Left renal cortex interstitium (tissue), 4 donors: ENCODE measurements around the gene TFDP2. TPM values are rescaled to one million over a fixed set of nuclear protein-coding genes. Genes with fewer than 3 reads are reported as not detected.
"Not testable (repeated sequence)": the region's sequence is repeated elsewhere in the genome, so short reads cannot be mapped to it uniquely, and the experiment has no call there.

Experiments
- DNase-seq, 4 donors: peaks; one replicate each; pipeline ENCODE4 v3.0.0-alpha.2; 2013; ENCODE audit warnings: low read depth in 4 of 4, low spot score in 2 of 4, missing footprints in 1 of 4
- polyA plus RNA-seq, 4 donors: library from polyadenylated mRNA; unstranded; fragments of 120-200 nt; gene quantifications; one replicate each; pipeline ENCODE4 v1.2.1, GENCODE V29; 2013; ENCODE audit not compliant: insufficient read length in 4 of 4

The TFDP2 gene
- polyA plus RNA-seq, 4 donors = 74.5 to 97.9 (median 86.0) TPM

DNA sequence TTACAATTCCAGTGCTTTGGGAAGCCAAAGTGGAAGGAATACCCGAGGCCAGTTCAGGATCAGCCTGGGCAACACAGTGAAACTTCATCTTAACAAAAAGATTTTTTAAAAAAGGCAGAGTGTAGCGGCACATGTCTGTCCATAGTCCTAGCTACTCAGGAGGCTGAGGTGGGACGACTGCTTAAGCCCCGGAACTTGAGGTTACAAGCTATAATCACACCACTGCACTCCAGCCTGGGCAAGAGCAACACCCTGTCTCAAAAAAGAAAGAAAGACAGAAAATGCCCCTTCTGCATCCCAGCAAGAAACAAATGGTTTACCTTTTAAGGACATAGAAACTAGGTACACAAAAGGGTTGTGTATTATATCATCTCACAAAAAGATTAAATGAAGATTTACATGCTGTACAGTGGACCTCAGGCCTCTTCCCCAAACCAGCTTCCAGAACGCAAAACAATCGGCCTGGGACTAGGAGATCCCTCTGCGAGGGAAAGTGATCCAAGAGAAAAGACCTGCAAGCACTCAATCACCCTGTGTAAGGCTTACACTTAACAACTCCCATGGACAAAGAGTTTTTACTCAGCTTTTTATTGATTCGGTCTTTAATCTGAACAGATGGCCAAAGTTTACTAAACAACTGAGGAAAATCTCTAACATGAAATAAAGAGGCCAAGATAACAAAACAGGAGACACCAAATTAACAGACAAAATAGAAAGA, 21.2 kb downstream of the TFDP2 start:
- no peak for DNase-seq

DNA sequence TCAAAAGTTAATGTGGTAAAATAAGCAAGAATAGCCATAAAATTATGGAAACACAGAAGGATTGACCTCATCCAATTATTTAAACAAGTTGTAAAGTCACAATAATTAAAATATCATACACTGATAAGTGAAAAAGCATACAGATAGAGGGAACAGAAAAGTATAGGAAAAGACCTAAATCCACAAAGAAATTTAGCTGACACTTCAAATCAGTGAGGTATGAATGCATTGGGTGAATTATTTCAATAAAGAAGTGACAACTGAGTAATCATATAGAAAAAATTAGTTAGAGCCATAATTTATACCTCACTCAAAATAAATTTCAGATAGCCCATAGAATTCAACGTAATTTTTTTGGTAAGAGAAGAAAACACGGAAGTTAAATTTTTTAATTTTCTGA, 25.1 kb downstream of the TFDP2 start:
- no peak for DNase-seq

DNA sequence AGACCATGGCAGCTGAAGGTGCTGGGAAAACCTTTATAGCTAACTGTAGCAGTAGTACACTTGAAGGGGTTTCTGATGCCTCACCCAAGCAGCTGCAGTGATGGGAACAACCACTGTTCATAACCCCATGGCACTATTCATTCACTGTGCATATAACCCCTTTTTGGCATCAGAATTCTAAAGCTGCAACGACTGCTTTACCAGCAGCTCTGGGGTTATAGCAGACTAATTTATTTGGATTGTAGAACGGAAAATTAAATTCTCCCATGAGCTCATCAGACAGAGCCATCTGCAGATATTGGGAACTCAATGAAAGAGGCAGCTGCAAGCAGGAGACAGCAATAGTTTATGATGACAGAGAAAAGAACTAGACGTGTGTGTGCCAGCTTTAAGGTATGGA, 28.6 kb downstream of the TFDP2 start:
- DNase-seq = no peak

DNA sequence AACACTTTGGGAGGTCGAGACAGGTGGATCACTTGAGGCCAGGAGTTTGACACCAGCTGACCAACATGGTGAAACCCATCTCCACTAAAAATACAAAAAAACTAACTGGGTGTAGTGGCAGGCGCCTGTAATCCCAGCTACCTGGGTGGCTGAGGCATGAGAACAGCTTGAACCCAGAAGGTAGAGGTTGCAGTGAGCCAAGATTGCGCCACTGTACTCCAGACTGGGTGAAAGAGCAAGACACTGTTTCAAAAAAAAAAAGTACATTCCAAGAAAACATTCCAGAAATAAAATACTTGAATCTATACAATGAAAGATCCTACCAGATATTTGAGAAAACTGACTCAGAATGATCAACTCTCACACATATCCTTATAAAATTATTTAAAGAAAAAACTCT, 30.4 kb downstream of the TFDP2 start:
- no peak for DNase-seq

DNA sequence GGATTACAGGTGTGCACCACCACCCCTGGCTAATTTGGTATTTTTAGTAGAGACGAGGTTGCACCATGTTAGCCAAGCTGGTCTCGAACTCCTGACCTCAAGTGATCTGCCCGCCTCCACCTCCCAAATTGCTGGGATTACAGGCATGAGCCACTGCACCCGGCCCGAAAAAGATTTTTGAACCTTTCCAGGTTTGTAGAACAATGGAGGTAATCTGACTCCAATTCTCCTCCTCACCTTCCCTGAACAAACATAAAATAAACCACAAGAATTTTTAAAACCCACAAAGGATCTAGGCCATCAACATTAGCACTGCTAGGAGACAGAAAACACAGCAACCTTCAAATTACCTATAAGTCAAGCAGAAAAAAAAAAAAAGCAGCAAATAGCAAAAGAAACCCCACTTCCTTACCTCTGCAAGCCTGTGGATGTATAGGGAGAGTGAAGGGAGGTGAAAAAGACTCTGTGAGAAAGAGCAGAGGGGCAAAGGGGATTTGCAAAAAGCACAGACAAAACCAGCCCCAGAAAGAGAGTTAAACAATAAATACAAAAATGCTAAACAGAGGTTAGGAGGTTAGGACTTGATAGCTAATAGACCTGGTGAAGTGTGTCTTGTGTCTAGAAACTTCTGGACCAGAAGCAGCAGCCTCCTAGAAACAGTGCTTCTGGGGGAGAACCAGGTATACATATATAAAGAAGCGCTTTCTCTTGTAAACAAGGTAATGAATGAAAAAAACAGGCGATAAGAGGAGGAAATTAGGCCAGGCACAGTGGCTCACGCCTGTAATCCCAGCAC, 32.1 kb downstream of the TFDP2 start:
- no peak for DNase-seq

DNA sequence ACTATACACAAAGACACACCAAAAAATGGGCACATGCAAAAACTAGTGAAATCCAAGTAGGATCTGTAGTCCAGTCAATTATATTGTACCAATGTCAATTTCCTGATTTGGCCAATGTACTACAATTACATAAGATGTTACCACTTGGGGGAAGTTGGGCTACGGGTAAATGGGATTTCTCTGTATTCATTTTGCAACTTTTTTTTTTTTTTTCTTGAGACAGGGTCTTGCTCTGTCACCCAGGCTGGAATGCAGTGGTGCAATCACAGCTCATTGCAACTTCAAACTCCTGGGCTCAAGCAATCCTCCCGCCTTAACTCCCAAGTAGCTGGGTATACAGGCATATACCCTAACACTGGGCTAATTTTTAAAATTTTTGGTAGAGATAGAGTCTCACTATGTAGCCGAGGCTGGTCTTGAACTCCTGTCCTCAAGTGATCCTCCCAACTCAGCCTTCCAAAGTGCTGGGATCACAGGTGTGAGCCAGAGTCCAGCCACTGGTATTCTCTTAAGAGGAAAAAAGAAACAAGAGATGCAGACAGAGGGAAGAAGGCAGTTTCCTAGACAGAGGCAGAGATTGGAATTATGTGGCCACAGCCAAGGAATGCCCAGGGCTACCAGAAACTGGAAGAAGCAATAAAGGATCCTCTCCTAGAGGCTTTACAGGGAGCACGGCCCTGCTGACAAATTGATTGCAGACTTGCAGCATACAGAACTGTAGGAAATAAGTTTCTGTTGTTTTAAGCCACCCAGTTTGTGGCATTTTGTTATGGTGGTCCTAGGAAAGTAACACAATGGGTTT, 33.3 kb downstream of the TFDP2 start:
- DNase-seq = no peak

DNA sequence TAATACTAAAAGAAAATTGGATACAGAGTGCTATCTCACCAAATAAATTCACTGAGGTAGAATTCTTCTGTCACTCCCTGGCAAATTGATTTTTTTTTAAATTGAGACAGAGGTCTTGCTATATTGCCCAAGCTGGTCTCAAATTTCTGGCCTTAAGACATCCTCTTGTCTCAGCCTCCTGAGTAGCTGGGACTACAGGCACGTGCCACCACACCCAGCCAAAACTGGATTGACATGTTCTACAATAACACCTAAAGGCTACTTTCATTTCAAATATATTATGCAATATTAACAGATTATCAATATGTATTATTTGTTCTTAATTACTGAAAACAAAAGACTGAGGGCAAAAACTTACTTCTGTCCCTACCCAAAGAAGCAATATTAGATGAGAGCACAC, 36.7 kb downstream of the TFDP2 start:
- DNase-seq = no peak

DNA sequence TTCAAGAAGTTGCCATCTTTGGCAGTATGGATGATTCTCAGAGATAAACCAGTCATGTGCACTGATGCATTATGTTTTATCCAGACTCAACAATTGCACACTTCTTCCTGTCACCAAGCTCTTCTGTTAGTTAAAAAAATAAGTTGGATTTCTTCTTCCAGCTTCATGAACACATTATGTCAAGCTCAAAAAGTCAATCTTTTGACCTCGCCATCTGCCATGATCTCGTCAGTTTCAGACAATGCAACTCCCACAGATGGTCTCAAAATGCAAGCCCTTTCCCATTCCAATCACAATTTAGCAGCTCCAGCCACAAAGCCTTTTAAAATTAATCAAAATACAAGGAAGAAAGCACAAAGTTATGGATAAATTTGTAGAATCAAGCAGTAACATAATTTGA, 42.8 kb downstream of the TFDP2 start:
- no peak for DNase-seq

DNA sequence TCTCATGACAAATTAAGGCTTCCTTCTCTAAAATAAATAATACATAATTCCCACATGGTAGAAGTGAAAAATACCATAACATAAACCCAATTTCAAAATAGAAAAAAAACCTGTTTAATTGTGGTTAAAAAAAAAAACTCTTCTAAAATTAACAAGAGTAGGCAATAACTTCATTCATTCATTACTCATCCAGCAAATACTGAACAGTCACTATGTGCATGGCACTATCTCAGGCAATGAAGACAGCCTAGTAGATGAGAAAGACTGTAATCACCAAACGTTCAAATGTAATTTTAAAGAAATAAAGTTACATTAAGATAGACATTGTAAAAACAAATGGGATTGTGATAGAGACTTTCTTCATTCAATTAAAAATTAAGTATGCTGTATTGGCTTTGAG, 43.4 kb downstream of the TFDP2 start:
- DNase-seq = no peak

DNA sequence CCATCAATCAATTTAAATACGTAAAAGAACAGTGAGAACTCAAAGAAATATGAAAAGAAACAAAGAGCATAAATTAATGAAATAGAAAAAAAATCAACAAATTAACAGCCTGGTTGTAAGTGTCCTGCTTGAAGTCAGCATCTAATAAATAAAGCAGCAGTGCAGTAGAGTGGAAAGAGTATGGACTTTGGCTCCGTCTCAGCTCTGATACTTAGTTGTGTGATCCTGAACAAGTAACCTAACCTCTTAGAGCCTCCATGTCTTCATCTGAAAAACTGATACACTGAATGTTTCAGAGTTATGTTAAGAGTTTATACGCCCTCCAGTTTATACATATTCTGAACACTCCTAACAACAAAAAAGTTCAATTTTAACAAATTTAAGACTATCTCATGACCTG, 44.6 kb downstream of the TFDP2 start:
- no peak for DNase-seq

DNA sequence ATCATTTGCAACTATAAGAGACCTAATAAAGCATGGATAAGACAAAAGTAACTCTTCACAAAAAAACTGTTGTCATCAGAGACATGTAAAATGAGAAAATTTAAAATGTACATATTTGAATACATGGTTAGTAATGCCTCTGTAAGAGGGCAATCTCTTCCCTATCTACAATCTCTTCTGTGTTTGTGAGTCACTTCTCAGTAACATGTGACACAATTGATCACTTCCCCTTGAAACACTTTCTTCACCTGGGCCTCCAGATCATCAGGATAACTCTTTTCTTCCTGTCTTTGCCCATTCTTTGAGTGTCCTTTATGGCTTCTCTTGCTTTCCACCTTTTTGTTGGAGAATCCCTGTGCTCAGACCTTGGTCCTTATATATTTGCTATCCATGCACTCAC, 50.4 kb downstream of the TFDP2 start:
- DNase-seq = no peak

DNA sequence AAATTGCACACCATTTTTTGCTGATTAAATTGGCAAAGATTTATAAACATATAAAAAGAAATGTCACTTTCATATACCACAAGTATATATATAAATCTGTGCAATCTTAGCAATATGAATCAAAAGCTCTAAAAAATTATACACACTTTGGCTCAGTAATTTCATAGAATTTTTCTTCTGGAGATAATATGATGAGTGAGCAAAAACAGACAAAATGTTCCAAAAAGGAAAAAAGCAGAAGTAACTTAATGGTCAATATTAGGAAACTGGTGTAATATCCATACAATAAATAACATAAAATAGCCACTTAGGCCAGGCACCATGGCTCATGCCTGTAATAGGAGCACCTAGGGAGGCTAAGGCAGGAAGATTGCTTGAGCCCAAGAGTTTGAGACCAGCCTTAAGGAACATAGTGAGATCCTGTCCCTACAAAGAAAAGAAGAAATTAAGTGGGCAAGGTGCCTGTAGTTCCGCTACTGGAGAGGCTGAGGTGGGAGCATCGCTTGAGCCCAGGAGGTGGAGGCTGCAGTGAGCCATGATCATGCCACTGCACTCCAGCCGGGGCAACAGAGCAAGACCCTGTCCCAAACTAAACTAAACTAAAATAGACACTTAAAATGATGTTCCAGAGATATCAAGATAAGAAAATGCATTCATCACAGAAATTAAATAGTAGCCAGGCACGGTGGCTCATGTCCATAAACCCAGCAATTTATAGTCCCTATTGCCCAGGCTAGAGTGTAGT, 52.1 kb downstream of the TFDP2 start:
- no peak for DNase-seq

DNA sequence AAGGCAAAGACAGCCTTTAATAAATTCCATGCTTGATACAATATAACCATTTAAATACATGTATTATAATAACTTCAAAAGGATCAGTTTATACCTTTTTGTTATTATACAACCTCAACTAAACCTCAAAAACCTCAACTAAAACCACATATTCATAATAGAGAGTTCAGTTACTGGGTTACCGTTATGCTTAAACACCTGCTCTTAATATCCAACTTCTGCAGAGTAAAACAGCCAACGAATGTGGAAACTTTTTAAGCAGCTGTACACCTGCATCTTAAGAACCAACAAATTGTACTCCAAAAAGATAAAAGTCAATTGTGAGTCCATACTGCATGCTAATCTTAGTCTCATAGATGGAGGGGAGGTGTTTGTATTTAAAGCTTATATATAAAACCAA, 53.5 kb downstream of the TFDP2 start:
- no peak for DNase-seq

DNA sequence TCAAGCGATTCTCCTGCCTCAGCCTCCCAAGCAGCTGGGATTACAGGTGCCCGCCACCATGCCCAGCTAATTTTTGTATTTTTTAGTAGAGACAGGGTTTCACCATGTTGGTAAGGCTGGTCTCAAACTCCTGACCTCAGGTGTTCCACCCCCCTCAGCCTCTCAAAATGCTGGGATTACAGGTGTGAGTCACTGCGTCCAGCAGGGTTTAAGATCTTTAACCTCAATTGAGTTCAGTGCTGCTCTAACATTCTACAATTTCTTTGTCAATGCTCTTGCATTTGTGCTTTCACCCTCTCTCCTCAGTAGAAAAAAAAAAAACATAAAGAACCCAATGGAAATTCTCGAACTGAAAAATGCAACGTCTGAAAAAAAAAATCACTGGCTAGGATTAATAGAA, 60.4 kb downstream of the TFDP2 start:
- DNase-seq = not testable (repeated sequence)

DNA sequence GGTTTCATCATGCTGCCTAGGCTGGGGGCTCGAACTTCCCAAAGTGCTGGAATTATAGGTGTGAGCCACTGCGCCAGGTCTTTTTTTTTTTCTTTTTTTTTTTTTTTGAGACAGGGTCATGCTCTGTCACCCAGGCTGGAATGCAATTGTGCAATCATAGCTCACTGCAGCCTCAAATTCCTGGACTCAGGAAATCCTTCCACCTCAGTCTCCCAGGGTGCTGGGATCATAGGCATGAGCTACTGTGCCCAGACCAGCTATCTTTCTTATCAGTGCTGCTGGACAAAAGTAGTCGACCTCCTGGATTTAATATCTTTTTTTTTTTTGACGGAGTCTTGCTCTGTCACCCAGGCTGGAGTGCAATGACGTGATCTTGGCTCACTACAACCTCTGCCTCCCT, 60.8 kb downstream of the TFDP2 start:
- no peak for DNase-seq

DNA sequence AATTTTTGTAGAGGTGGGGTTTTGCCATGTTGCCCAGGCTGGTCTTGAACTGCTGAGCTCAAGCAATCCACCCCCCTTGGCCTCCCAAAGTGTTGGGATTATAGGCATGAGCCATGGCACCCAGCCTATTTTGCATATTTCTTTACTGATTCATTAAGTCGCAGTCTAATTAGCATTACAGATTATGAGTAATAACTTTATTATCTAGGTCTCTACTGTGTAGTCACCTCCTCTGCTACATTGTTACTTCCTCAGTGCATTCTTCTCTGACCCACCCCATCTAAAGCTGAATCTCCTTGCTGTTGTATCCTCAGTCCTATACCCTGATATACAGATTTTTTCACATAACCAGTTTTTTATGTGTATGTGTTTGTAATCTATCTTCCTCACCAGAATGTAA, 61.7 kb downstream of the TFDP2 start:
- no peak for DNase-seq

DNA sequence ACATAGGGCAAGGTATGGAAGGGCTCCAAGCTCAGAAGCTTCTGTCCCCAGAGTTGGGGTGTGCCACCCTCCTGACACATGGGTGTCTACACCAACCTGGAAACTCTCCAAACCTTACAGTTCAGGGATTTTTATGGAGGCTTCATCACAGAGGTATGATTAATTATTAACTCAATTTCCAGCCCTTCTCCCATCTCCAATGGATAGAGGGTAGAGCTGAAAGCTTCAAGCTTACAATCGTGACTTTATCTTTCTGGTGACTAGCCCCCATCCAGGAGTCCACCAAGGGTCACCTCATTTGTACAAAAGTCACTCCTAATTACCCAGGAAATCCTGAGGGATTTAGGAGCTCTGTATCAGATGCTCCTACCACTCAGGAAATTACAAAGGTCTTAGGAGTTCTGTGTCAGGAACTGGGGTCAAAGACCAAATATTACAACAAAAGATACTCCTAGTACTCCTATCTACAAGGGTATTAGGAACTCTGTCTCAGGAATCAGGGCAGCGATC, 62.7 kb downstream of the TFDP2 start:
- no peak for DNase-seq

DNA sequence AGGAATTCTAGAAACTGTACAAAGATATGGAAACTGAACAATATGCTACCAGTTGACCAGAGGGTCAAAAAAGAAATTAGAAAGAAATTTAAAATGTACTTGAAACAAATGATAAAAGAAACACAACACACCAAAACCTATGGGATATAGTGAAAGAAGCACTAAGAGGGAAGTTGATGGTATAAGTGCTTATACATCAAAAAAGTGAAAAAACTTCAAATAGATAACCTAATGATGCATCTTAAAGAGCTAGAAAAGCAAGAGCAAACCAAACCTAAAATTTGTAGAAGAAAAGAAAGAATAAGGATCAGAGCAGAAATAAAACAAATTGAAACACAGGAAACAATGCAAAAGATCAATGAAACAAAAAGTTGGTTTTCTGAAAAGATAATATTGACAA, 68.2 kb downstream of the TFDP2 start:
- no peak for DNase-seq

DNA sequence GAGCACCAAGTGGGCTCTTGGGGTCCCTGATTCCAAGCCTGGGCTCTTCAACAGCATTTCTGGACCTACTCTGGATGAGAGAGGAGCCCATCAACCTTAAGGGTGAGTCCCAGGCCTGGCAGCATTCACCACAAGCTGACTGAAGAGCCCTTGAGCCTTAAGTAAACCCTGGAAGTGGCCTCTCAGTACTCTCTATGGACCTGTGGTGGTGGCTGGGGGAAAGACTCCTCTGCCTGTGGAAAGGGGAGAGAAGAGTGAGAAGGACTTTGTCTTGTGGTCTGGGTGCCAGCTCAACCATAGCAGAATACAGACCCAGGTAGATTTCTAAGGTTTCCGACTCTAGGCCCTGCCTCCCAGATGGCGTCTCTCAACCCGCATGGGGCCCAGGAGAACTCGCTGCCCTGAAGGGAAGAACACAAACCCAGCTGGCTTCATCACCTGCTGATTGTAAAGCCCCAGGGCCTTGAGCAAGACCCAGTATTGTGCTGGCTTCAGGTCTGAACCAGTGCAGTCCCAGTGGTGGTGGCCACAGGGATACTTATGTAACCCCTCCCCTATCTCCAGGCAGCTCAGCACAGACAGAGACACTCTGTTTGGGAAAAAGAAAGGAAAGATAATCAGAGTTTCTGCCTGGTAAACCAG, 71.4 kb downstream of the TFDP2 start:
- DNase-seq = no peak
